SK-N-MC (cell line): Measurements from ENCODE around the gene KLC4.

Experiments used
- EZH2 ChIP-seq: fragments of 200-600 bp; sonication (generic); IDR thresholded peaks from one replicate; pipeline ENCODE4 v1.6.1; 2017; ENCODE audit warnings: antibody characterized with exemption
- POLR2AphosphoS5 ChIP-seq: IDR thresholded peaks from 2 replicates; pipeline ENCODE4 v1.6.1; 2012; ENCODE audit warnings: mild to moderate bottlenecking, low read depth, low read length, borderline replicate concordance

- no peak for TF ChIP-seq POLR2AphosphoS5
- TF ChIP-seq EZH2 = no peak
These were observed 20.7 kb upstream of the KLC4 start for GRCh38 chr6:43038727-43039126.
